GM12874 (cell line): ENCODE measurements around the gene SRCAP.

Experiments
- CTCF ChIP-seq: IDR thresholded peaks from 2 replicates; pipeline ENCODE4 v1.5.1; 2011; ENCODE audit warnings: low read depth, mild to moderate bottlenecking, control low read depth, low read length, moderate library complexity; ENCODE audit not compliant: insufficient read depth

SRCAP gene

DNA sequence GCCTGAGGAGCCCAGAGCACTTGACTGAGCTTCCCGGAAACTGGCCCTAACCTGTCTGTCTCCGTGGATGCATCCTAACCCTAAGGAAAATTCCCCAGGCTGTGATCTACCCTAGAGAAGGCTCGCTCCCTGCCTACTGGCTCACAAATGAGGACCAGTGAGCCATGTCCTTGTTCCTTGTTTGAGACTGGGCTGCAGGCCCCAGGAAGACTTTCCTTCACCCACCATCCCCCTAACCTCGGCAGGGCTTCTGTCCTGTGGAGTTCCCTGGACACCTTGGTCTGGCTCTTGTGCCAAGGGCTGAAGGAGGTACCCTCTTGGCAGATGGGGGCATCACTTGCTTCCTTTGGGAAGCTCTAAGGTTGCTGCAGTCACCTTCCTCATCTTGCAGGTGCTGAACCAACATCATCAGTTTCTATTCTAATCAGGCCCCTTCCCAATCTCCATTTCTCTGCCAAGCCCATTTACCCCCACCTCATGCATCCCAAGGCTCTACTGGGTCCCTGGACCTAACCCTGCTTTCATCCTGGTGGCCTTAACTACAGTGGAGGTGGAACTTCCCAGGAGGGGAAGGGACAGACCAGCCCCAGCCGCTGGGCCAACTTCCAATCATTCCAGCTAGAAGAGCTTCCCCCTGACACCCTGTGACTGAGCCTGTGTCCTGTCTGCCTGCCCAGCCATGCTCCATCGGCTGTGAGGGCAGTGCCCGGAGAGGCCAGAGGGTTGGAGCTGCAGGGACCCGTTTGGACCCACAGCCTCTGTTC, 75.6 kb downstream of the SRCAP start:
- TF ChIP-seq CTCF, result no peak

DNA sequence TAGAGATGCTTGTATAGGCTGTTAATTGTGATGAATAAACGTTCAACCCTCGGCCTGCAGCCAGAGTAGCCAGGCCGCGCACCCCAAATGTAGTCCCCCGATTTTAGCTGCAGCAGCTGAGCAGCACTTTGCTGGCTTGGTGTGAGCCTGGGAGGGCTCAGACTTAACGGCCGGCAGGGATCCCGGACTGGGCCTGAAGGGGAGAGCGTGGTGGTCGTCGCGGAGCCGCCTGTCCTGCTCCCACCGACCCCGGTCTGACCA, 76.1 kb downstream of the SRCAP start:
- no peak for TF ChIP-seq CTCF

DNA sequence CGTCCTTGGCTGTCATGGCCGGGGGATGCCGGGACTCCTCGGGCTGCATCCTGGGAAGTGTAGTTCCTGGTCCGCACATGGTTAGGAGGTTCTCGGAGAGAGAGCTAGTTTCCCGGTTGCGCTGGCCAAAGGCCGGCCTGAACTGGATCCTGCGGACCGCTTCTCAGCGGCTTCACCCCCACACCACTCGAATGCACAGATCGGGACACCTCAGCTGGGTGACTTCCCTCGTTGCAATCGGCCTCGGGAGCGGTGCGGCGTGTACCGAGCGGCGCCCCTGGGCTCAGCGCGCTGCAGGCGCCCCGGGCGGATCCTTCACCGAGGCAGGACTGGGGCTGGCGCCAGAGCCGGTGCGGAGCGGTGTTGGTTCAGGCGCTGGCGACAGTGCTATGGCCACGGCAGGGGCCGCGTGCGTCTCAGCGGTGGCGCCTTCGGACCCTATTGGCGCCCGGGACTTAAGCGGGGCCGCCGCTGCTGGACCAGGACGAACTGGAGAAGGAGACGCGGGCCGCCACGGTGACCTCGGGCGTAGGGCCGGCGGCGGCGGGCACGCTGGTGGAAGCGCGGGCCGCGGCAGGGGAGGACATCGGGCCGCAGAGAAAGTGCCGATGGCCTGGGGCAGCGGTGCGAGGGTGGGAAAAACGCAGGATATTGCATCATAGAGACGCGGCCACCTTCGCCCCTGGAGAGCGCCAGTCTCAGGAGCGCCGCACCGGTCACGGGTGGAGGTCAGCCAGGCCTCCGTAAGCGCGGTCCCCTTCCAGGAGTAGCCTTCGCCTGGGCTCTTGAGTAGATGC, 76.6 kb downstream of the SRCAP start:
- TF ChIP-seq CTCF, result no peak

DNA sequence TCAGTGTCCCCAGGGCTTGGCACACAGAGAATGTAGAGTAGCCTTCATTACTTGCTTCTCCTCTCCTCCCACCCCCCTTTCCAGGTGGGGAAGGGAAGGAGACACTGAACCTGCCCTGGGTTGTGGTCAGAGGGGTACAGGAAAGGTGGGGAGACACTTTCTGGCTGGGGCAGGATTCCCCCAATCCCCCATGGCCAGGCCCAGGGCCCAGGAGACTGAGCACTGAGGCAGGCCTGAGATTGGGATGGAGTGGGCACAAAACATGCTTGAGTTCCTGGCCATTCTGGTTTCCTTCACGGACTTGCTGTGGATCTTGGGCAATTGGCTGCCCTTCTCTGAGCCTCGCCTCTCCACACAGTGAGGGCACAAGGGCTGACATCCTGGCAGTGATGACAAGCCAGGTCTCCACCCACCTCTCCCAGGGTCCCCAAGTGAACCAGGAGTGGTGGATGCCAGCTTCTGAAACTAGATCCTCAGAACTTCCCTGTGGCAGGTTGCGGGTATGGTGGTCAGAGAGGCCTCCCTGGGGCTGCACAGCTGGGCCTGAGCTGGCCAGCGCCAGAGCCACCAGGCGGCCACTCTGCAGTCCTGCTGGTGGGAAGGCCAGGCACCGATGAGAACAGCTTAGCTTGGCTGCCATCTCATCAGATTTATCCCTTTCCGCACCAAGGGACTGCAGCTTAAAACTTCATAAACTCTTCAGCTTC, 78.8 kb downstream of the SRCAP start:
- TF ChIP-seq CTCF, result no peak

- no peak for TF ChIP-seq CTCF
Observed at GRCh38 chr16:30778549-30779244, 79.7 kb downstream of the SRCAP start.

DNA sequence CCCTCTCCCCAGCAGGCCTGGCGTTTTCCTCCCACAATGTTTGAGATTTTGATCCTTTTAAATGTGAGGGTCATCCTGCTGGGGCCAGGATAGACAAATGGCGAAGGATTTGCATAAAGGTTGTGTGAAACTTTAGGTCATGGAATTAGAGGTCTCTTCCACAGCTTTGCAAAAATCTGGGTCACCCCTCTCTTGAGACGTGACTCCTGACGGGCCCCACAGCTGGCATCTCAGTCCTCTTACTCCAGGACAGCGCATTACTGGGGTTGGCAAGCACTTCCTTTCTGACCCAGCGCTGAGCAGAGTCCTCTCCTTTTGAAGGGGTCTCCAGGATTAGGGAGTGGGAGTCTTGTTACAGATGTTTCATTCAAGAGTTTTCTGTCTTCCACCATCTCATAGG, 80.6 kb downstream of the SRCAP start:
- no peak for TF ChIP-seq CTCF

GRCh38 chr16:30780021-30780420, 81.0 kb downstream of the SRCAP start:
- TF ChIP-seq CTCF, result no peak
